Thymus (tissue), 11 donors: ENCODE results near the gene PXDN. TPM values are rescaled to one million over a fixed set of nuclear protein-coding genes. Genes with fewer than 3 reads are reported as not detected.

Source experiments
- DNase-seq, 9 donors: peaks; one replicate each; pipeline ENCODE4 v3.0.0-alpha.2; 2013; ENCODE audit warnings: low spot score in 9 of 9, low read depth in 6 of 9, missing footprints in 1 of 9
- H3K27ac ChIP-seq, 2 donors: one replicate each; pipeline ENCODE4 v1.5.1; 2013; ENCODE audit warnings: control low read depth in 1 of 2, low read depth in 1 of 2, low read length in 1 of 2, mild to moderate bottlenecking in 1 of 2, moderate library complexity in 1 of 2
- H3K27me3 ChIP-seq, 2 donors: one replicate each; pipeline ENCODE4 v1.5.1; 2013; ENCODE audit warnings: low read length in 1 of 2; ENCODE audit not compliant: control insufficient read depth in 2 of 2, insufficient read depth in 1 of 2
- H3K36me3 ChIP-seq, 2 donors: one replicate each; pipeline ENCODE4 v1.5.1; 2013; ENCODE audit warnings: low read length in 1 of 2, mild to moderate bottlenecking in 1 of 2, moderate library complexity in 1 of 2; ENCODE audit not compliant: control insufficient read depth in 2 of 2, insufficient read depth in 2 of 2
- H3K4me1 ChIP-seq, 2 donors: one replicate each; pipeline ENCODE4 v1.5.1; 2013; ENCODE audit warnings: low read length in 2 of 2; ENCODE audit not compliant: control insufficient read depth in 2 of 2, insufficient read depth in 2 of 2
- H3K4me3 ChIP-seq, 2 donors: one replicate each; pipeline ENCODE4 v1.5.1; 2013; ENCODE audit warnings: low read length in 2 of 2, control low read depth in 1 of 2, mild to moderate bottlenecking in 1 of 2
- H3K9me3 ChIP-seq, 2 donors: one replicate each; pipeline ENCODE4 v1.5.1; 2013; ENCODE audit warnings: low read length in 1 of 2, mild to moderate bottlenecking in 1 of 2; ENCODE audit not compliant: control insufficient read depth in 2 of 2, insufficient read depth in 1 of 2
- WGBS: extraction: QIAGEN DNeasy Blood & Tissue Kit; methylation state at CpG from one replicate; pipeline ENCODE4 v1.1.7; 2013; 5-methylcytosine and 5-hydroxymethylcytosine counted together
- polyA plus RNA-seq: library from polyadenylated mRNA; stranded (reverse); fragments of 200-250 nt; gene quantifications from one replicate; pipeline ENCODE4 v1.2.3, GENCODE V29; 2013
- total RNA-seq: library from RNA; stranded (reverse); fragments of 120-200 nt; gene quantifications from one replicate; pipeline ENCODE4 v1.2.4, GENCODE V29; 2013
- donor health status: healthy.

Gene PXDN
- total and polyA plus RNA-seq, 2 donors = 3.1 to 6.4 TPM

DNA sequence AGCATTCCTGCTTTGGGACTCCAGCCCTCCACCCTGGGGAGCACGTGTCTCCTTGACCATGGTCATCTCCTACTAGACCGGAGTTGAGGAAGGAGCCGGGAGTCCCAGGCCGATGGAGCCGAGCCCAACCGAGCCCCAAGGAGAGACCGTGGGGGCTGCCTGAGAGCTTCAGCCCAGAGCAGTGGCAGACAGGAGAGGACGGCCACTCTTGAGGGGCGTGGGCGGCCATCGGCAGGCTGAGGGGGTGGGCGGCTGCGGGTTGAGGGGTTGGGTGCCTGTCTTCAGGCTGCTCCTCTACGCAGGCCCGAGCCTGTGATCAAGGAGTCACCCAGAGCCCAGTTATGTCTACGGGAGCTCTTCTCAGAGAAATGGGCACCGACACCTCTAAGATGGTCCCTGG, 158.7 kb downstream of the PXDN start:
- Histone ChIP-seq H3K4me3 (no peak overlapping the region), H3K9me3 (no peaks in the 10 kb centered on the region), H3K27me3 (peaks cover 0 to 3% of the 10 kb centered on the region in 2 donors), H3K36me3 (no peaks in the 10 kb centered on the region), H3K27ac (no peak overlapping the region), H3K4me1 (no peaks in the 10 kb centered on the region)
- WGBS = 92% methylated on average over 17 of the region's 17 CpGs
- no peak for DNase-seq

DNA sequence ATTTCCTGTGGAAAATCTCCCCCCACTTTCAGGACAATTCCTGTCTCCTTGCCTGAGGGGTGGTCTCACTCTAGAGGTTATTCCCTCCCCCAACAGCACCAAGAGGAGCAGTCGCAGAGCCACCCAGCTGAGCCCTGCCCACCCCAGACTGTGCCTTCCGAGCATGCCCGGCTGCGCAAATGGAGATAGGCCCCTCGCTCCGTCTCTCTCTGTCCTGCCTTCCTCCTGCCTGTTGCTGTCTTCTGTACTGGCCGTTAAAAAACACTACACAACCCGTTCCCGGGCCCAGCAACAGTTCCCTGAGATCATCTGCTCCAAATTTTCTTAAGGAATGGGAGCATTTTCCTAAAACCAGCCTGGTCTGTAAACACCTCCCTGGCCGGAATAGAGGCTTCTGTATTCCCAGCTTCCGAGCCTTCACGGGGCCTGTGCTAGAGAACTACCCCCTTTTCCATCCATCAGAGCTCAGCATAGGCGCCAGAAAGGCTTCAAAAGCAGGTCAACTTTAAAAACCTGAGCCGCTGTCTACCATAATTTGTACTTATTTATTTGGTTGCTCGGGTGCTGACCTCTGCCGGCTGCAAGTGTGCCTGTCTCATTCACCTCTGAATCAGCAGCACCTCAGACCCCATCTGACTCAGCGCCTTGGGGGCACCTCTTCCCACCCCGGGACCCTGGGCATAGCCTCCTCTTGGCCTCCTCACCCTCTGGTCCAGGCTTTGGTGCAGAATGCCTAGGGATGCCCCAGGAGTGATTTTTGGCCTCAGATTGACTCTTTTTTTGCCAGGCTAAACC, 159.4 kb downstream of the PXDN start:
- Histone ChIP-seq H3K27me3 (peaks cover 0 to 2% of the 10 kb centered on the region in 2 donors), H3K36me3 (no peaks in the 10 kb centered on the region), H3K4me1 (no peaks in the 10 kb centered on the region), H3K9me3 (no peaks in the 10 kb centered on the region), H3K4me3 (no peak overlapping the region), H3K27ac (no peak overlapping the region)
- DNase-seq = no peak
- 91% methylated on average over 18 of the region's 18 CpGs for WGBS

- DNase-seq = no peak
- H3K27me3 ChIP-seq = peaks cover 0 to 2% of the 10 kb centered on the region in 2 donors
Observed at GRCh38 chr2:1584051-1584531, 160.2 kb downstream of the PXDN start.

GRCh38 chr2:1582891-1583341, 161.4 kb downstream of the PXDN start:
- peaks cover 0 to 2% of the 10 kb centered on the region in 2 donors for H3K27me3 ChIP-seq
- WGBS = 92% methylated on average over 22 of the region's 22 CpGs

More at GRCh38 chr2:1584051-1584531, 160.2 kb downstream of the PXDN start:
- WGBS = 95% methylated on average over 21 of the region's 21 CpGs
- no peaks in the 10 kb centered on the region for H3K36me3 ChIP-seq
- no peaks in the 10 kb centered on the region for H3K9me3 ChIP-seq
- H3K27ac ChIP-seq = no peak overlapping the region
- H3K4me1 ChIP-seq = no peaks in the 10 kb centered on the region
- H3K4me3 ChIP-seq = no peak overlapping the region

DNA sequence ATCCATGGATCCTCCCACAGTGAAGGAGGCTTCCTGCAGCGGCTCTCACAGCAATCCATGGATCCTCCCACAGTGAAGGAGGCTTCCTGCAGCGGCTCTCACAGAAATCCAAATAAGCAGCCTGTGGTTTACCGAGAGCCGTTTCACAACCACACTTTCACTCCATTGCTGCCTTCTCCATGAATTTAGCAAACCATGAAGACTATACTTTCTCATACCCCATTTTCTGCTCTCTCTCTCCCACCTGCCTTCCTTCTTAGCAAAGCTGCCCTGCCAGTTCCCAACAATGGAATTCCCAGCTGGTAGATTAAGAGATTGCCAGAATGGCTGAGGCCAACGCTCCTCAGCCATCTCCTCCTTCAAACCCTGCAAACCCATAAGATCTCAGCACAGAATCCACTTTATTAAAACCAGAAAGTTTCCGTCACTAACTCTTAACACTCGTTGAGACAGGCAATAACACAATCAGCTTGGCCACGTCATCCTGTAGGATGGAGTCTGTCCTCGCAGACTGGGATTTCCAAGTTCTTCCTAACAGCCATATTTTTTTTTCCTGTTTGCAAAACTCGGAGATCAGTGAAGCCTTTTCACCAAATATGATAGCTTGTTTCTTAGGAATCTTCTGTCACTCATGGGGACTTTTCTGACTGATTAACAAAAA, 162.2 kb downstream of the PXDN start:
- Histone ChIP-seq H3K27me3 (peaks cover 0 to 2% of the 10 kb centered on the region in 2 donors), H3K4me1 (no peaks in the 10 kb centered on the region), H3K36me3 (no peaks in the 10 kb centered on the region), H3K27ac (no peak overlapping the region), H3K9me3 (no peaks in the 10 kb centered on the region), H3K4me3 (no peak overlapping the region)
- WGBS = 90% methylated on average over 10 of the region's 10 CpGs
- no peak for DNase-seq

More at GRCh38 chr2:1582891-1583341, 161.4 kb downstream of the PXDN start:
- H3K4me1 ChIP-seq = no peaks in the 10 kb centered on the region
- no peaks in the 10 kb centered on the region for H3K9me3 ChIP-seq
- no peak for DNase-seq
- H3K27ac ChIP-seq = no peak overlapping the region
- no peaks in the 10 kb centered on the region for H3K36me3 ChIP-seq
- no peak overlapping the region for H3K4me3 ChIP-seq
